AG09319 (cell line): ENCODE data around the gene ZBTB16.

ENCODE experiments used
- DNase-seq: peaks from one replicate; pipeline ENCODE4 v3.0.0-alpha.2; 2010; ENCODE audit warnings: low read depth; ENCODE audit errors: extremely low read depth
- TF ChIP-seq, protein P1 (sequence below): IDR thresholded peaks from 2 replicates; pipeline ENCODE4 v1.5.1; 2011; ENCODE audit warnings: low read depth, mild to moderate bottlenecking, inconsistent platforms, low read length, moderate library complexity

The ZBTB16 gene

DNA sequence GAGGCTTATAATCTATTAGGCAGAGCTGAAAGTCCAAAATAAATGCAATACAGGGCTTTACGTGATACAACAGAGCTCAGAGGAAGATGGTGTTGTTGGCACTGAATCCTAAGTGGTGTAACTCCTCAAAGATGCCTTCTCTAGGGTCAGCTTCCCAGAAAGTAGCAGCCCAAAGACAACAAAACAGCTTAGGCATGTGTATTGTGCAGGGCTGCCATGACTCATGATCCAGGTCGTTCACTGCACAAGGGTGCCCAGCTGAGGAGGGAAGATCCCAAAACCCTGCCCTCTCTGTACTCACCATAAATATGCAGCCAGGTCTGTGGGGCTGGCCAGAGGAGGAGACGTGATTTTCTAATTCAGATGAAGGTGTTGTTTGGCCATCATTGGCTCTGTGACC is 177.3 kb downstream of the ZBTB16 start:
- TF ChIP-seq, protein P1, sequence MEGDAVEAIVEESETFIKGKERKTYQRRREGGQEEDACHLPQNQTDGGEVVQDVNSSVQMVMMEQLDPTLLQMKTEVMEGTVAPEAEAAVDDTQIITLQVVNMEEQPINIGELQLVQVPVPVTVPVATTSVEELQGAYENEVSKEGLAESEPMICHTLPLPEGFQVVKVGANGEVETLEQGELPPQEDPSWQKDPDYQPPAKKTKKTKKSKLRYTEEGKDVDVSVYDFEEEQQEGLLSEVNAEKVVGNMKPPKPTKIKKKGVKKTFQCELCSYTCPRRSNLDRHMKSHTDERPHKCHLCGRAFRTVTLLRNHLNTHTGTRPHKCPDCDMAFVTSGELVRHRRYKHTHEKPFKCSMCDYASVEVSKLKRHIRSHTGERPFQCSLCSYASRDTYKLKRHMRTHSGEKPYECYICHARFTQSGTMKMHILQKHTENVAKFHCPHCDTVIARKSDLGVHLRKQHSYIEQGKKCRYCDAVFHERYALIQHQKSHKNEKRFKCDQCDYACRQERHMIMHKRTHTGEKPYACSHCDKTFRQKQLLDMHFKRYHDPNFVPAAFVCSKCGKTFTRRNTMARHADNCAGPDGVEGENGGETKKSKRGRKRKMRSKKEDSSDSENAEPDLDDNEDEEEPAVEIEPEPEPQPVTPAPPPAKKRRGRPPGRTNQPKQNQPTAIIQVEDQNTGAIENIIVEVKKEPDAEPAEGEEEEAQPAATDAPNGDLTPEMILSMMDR, result no peak
- DNase-seq, result no peak

DNA sequence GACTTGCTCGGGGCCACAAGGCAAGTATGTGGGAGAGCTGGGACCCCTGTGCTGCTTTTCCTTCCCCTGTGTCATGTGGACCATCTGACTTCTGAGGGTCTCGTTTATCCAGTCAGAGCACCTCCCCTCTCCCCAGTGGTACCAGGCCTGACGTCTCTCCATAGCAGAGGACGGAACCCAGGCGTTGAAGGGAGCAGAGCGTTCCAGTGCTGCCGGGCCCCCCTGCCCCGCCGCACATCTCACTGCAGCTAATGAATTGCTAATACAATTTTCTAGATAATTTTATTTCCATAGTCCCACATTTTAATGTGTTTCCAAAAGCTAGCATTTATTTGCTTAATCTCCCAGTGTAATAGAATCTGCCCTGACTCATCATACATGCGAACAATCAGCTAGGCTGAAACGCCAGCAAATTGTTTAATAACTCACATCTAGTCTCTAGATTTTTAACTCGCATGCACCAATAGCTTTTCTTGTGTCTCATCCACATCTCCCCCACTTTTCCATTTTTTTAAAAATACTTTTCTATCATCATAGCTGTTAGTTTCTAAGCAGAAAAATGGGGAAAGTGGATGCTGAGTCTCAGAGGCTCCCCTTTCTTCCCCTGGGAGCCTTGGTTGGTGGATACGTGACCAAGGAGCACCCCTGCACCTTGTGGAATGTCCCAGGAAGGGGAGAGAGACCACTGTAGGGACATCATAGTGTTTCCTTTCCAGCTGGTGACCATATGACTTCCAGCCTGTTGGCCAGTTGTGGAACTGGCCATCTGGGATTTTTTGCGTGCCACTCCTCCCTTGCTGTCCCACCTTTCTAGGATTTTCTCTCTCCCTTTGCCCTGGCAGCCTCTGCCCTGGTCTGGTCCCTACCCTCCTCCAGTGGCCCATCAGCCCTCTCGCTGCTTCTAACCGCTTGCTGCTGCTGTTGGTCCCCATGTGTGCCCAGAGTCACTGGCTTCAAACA is 178.1 kb downstream of the ZBTB16 start:
- TF ChIP-seq, protein P1, result no peak
- DNase-seq, result no peak

DNA sequence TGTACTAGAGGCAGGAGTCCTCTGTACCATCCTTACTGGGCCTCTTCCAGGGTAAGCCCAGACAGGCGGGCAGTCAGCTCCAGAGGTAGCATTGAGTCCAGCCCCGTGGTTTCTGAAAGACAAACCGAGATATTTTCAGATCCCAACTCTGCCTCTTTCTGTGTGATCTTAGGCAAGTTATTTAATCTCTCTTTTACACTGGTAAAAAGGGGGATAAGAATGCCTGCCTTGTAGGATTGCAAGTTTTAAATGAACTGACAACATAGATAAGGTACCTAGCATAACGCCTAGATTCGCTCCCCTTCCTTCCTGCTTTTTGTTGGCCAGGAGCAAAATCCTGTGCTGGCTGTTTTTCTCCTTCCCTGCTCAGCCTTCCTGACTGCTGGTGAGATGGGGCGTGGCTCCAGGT is 180.2 kb downstream of the ZBTB16 start:
- no peak for DNase-seq

DNA sequence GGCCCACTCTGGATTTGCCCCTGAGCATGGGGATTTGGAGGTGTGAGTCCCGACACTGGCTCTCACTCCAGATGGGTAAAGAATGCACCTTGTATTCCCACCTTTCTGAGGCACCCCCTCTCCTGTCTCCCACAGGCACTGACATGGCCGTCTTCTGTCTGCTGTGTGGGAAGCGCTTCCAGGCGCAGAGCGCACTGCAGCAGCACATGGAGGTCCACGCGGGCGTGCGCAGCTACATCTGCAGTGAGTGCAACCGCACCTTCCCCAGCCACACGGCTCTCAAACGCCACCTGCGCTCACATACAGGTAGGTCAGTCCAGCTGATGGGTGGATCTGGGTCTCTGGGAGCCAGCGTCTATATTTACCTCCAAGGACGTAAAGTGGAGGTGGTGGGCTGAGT is 182.5 kb downstream of the ZBTB16 start:
- DNase-seq, result no peak
- TF ChIP-seq, protein P1, result no peak

More for the DNA sequence above, 180.2 kb downstream of the ZBTB16 start:
- TF ChIP-seq, protein P1, result no peak

DNA sequence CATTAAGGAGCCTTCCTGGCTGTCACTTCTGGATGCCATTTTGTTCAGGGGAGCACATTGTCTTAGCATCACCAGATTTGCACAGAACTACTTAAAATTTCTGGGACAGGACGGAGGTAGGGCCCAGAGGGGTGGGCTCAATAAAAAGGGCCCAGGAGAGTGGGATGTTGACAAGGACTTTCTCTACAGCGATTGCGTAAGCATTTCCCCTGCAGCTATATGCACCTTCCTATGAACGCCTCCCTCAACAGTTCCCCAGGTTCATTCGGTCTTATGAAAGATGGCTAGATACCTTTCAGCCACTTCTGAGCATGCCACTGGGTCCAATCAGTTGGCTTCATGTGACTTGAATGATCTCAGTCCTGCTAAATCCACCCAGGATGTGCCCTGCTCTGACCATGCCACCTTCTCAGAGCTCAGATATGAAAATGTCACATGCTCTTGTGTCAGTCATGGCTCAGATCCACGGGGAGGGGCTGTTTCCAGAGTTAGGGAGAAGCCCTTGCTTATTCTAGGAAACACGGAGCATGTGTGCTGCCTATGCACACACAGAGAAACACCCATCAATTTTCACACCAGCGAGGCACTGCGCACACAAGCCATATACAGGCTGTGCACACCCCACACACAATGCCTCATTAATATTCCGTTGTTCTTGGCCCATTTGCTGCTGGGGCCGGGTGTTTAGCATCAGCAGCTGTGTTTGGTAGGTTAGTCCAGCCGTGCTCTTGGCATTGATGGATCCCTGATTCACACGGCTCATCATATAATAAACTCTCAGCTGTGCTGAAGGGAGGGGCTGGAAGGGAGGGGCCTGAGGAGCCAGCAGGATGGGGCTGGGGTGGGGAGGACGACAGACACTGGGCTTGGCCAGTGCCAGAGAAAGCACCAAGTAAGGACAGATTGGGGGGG is 184.2 kb downstream of the ZBTB16 start:
- no peak for DNase-seq
- TF ChIP-seq, protein P1, result no peak

DNA sequence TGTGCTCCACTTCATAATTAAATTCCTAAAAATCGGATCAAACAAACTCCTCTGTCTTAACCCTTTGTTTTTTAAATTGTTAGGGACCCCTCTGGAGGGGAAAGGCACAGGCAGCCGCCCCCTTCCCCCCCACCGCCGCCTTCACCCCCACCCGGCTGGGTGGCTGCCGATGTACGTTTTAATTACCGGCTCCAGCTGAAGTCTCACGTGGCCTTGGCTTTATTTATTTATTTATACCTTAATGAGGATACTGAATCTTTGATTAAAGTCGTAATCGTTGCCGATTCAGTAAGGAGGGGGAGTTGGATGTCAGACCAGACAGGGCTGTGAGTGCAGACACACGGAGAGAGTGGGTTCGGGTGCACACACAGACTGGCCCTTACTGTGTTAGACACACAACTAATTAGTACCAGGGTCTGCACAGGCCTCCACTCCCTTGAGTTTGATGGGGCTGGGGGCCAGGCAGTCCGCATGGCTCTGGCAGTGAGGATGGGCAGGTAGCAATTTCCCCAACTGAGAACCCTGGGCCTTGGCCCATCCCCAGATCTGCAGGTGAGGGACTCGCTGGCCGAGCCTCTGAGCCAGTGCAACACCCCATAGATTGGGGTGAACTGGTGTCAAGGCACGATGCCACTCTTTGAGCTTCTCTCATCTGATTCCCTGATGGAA is 185.3 kb downstream of the ZBTB16 start:
- DNase-seq, result no peak

More for the DNA sequence above, 185.3 kb downstream of the ZBTB16 start:
- TF ChIP-seq, protein P1, result no peak
